Measurements from ENCODE around the gene FGF23. TPM values are rescaled to one million over a fixed set of nuclear protein-coding genes. Genes with fewer than 3 reads are reported as not detected.
A peak's percentile ranks its signal among the peaks of the same experiment; 100 is the strongest.

Gene FGF23
- total RNA-seq, 6 experiments from 2014 or later, result 0.33 to 41.0 (median 1.2) TPM; not detected in 1

- ATAC-seq, result no peak
- Histone ChIP-seq H3K27me3 (no peaks in the 10 kb centered on the region), H3K4me3 (no peak overlapping the region), H3K36me3 (peaks cover 0 to 8% (median 4%) of the 10 kb centered on the region in 4 donors), H3K9me3 (peaks cover 0 to 4% (median 0%) of the 10 kb centered on the region in 4 donors), H3K27ac (no peak overlapping the region), H3K4me1 (no peaks in the 10 kb centered on the region)
- WGBS (ENCODE audit: insufficient coverage, low coverage, low lambda C conversion rate, missing lambda C conversion rate), result 63% methylated on average over 3 of the region's 3 CpGs
- intact Hi-C loops (cut with DNase I), result no loop called here
- DNase-seq, result no peak
- no peak for TF ChIP-seq CTCF (IDR thresholded peaks at IDR 0.05)
These were observed 24.1 kb downstream of the FGF23 start for GRCh38 chr12:4355156-4356040.

GRCh38 chr12:4353785-4354208 lies 25.7 kb downstream of the FGF23 start:
- no peak for DNase-seq
- TF ChIP-seq CTCF (IDR thresholded peaks at IDR 0.05) (peak; percentile 25 to 55 (median 54)), POLR2A (IDR thresholded peaks at IDR 0.05) (no peak)
- Histone ChIP-seq H3K36me3 (peaks cover 0 to 12% (median 4%) of the 10 kb centered on the region in 4 donors), H3K9me3 (no peaks in the 10 kb centered on the region), H3K27me3 (no peaks in the 10 kb centered on the region), H3K27ac (no peak overlapping the region), H3K4me1 (no peaks in the 10 kb centered on the region), H3K4me3 (no peak overlapping the region)
- intact Hi-C loops (cut with DNase I), result no loop called here
- WGBS (ENCODE audit: insufficient coverage, low coverage, low lambda C conversion rate, missing lambda C conversion rate), result 44% methylated on average over 3 of the region's 4 CpGs
- ATAC-seq, result peak; percentile 42 to 64 (median 46)

- Histone ChIP-seq H3K36me3 (peaks cover 0 to 8% (median 0%) of the 10 kb centered on the region in 4 donors), H3K27ac (no peak overlapping the region), H3K9me3 (no peaks in the 10 kb centered on the region), H3K4me1 (no peaks in the 10 kb centered on the region), H3K27me3 (no peaks in the 10 kb centered on the region), H3K4me3 (no peak overlapping the region)
- intact Hi-C loops (cut with DNase I), result no loop called here
- DNase-seq (no peak), ATAC-seq (no peak)
- no peak for TF ChIP-seq POLR2A (IDR thresholded peaks at IDR 0.05)
- no peak for TF ChIP-seq CTCF (IDR thresholded peaks at IDR 0.05)
These were observed 32.6 kb downstream of the FGF23 start for GRCh38 chr12:4346931-4347330.

- ATAC-seq, result no peak
- Histone ChIP-seq H3K4me3 (no peak overlapping the region), H3K9me3 (no peaks in the 10 kb centered on the region), H3K36me3 (peaks cover 0 to 5% (median 0%) of the 10 kb centered on the region in 4 donors), H3K27me3 (no peaks in the 10 kb centered on the region), H3K27ac (no peak overlapping the region), H3K4me1 (no peaks in the 10 kb centered on the region)
- intact Hi-C loops (cut with DNase I), result no loop called here
- no peak for DNase-seq
- WGBS (ENCODE audit: insufficient coverage, low coverage, low lambda C conversion rate, missing lambda C conversion rate), result 58% methylated on average over 4 of the region's 4 CpGs
- TF ChIP-seq CTCF (IDR thresholded peaks at IDR 0.05) (no peak), POLR2A (IDR thresholded peaks at IDR 0.05) (no peak)
These were observed 47.7 kb downstream of the FGF23 start for GRCh38 chr12:4331842-4332241.
